ENCODE data around the gene LRGUK.

The LRGUK gene

DNA sequence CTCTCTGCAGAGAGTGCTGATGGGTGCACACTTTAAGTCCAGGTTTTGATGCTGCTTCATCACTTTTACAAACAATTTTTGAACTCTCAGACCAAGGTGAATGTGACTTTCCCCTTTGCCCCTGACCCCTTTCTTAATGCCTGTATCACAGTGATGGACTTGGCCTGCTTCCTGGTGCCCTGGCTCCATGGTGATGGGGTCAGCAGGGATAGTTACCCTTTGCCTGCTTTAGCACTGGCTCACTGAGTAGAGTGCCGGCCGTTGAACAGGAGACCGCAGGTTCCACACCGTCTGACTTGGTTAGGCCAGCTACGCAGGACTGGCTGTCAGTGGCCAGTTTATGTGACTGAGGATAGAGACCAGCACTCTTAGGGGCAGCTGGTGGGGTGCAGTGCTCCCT, 40.1 kb downstream of the LRGUK start:
- WGBS = 92% methylated on average over 5 of the region's 5 CpGs
- H3K18ac ChIP-seq (ENCODE audit: low read depth in 1 of 2, low read length in 2 of 2) = no peak overlapping the region

DNA sequence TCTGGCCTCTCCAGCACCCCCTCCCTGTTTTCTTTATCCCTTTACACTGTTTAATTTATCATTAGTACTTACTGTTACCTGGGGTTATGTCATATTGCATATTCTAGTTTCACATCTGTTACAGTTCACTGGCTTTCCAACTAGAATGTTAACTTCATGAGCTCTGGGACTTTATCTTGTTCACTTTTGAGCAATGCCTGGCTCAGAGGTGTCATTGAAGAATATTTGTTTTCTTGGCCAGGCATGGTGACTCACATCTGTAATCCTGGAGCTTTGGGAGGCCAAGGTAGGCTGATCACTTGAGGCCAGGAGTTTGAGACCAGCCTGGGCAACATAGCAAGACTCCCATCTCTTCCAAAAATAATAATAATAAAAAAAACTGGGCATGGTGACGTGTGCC, 40.7 kb downstream of the LRGUK start:
- Histone ChIP-seq H3K23ac (ENCODE audit: low read length in 2 of 2) (no peak overlapping the region), H2BK120ac (ENCODE audit: low read depth, low read length) (no peak overlapping the region), H2AFZ (ENCODE audit: low read depth, low read length) (no peak overlapping the region), H2BK5ac (ENCODE audit: low read depth, low read length, poor library complexity, severe bottlenecking) (no peak overlapping the region), H3K4me2 (ENCODE audit: low read length, poor library complexity, severe bottlenecking) (no peak overlapping the region), H2BK15ac (ENCODE audit: low read depth, poor library complexity, severe bottlenecking) (no peak overlapping the region), H3K4me3 (ENCODE audit: insufficient read depth in 1 of 2, low read depth in 1 of 2, low read length in 2 of 2) (no peak overlapping the region), H3K9me3 (ENCODE audit: control insufficient read depth, low read length) (no peaks in the 10 kb centered on the region), H3K18ac (ENCODE audit: low read depth in 1 of 2, low read length in 2 of 2) (no peak overlapping the region), H3K79me1 (replicated peaks; ENCODE audit: low read length, poor library complexity, severe bottlenecking) (no peaks in the 10 kb centered on the region), H2AK5ac (ENCODE audit: low read length, severe bottlenecking) (no peak overlapping the region), H3K27me3 (ENCODE audit: control insufficient read depth in 1 of 2, insufficient read depth in 1 of 2, low read length in 2 of 2) (no peaks in the 10 kb centered on the region), H3K4ac (ENCODE audit: low read depth in 1 of 2, low read length in 2 of 2) (no peak overlapping the region), H4K8ac (ENCODE audit: low read length) (no peak overlapping the region), H3K4me1 (ENCODE audit: control insufficient read depth, insufficient read depth, low read depth, low read length) (no peaks in the 10 kb centered on the region), H4K91ac (ENCODE audit: low read length) (no peak overlapping the region), H2BK12ac (ENCODE audit: low read length in 2 of 2) (no peak overlapping the region), H3K36me3 (ENCODE audit: control insufficient read depth in 1 of 2, insufficient read depth in 2 of 2, low read depth in 1 of 2, low read length in 2 of 2) (no peaks in the 10 kb centered on the region), H3K14ac (ENCODE audit: low read length in 2 of 2) (no peak overlapping the region), H3K27ac (ENCODE audit: low read length, poor library complexity, severe bottlenecking) (no peak overlapping the region), H3K9ac (ENCODE audit: low read length) (no peak overlapping the region)
- no CpG with 5 or more reads among the region's 1 CpG for WGBS
- no peak for DNase-seq

More for the DNA sequence above, 40.1 kb downstream of the LRGUK start:
- Histone ChIP-seq H3K79me1 (replicated peaks; ENCODE audit: low read length, poor library complexity, severe bottlenecking) (no peaks in the 10 kb centered on the region), H3K4me1 (ENCODE audit: control insufficient read depth, insufficient read depth, low read depth, low read length) (no peaks in the 10 kb centered on the region), H2BK15ac (ENCODE audit: low read depth, poor library complexity, severe bottlenecking) (no peak overlapping the region), H3K4me3 (ENCODE audit: insufficient read depth in 1 of 2, low read depth in 1 of 2, low read length in 2 of 2) (no peak overlapping the region), H3K9ac (ENCODE audit: low read length) (no peak overlapping the region), H3K4ac (ENCODE audit: low read depth in 1 of 2, low read length in 2 of 2) (no peak overlapping the region), H3K9me3 (ENCODE audit: control insufficient read depth, low read length) (no peaks in the 10 kb centered on the region), H3K23ac (ENCODE audit: low read length in 2 of 2) (no peak overlapping the region), H3K14ac (ENCODE audit: low read length in 2 of 2) (no peak overlapping the region), H3K27ac (ENCODE audit: low read length, poor library complexity, severe bottlenecking) (no peak overlapping the region), H2AFZ (ENCODE audit: low read depth, low read length) (no peak overlapping the region), H2BK120ac (ENCODE audit: low read depth, low read length) (no peak overlapping the region), H2BK5ac (ENCODE audit: low read depth, low read length, poor library complexity, severe bottlenecking) (no peak overlapping the region), H4K91ac (ENCODE audit: low read length) (no peak overlapping the region), H3K27me3 (ENCODE audit: control insufficient read depth in 1 of 2, insufficient read depth in 1 of 2, low read length in 2 of 2) (no peaks in the 10 kb centered on the region), H3K4me2 (ENCODE audit: low read length, poor library complexity, severe bottlenecking) (no peak overlapping the region), H2BK12ac (ENCODE audit: low read length in 2 of 2) (no peak overlapping the region), H3K36me3 (ENCODE audit: control insufficient read depth in 1 of 2, insufficient read depth in 2 of 2, low read depth in 1 of 2, low read length in 2 of 2) (no peaks in the 10 kb centered on the region), H2AK5ac (ENCODE audit: low read length, severe bottlenecking) (no peak overlapping the region), H4K8ac (ENCODE audit: low read length) (no peak overlapping the region)
- DNase-seq = no peak

- Histone ChIP-seq H3K36me3 (ENCODE audit: control insufficient read depth in 1 of 2, insufficient read depth in 2 of 2, low read depth in 1 of 2, low read length in 2 of 2) (no peaks in the 10 kb centered on the region), H3K9me3 (ENCODE audit: control insufficient read depth, low read length) (no peaks in the 10 kb centered on the region), H3K4me3 (ENCODE audit: insufficient read depth in 1 of 2, low read depth in 1 of 2, low read length in 2 of 2) (no peak overlapping the region), H3K23ac (ENCODE audit: low read length in 2 of 2) (no peak overlapping the region), H3K27ac (ENCODE audit: low read length, poor library complexity, severe bottlenecking) (no peak overlapping the region), H3K4me2 (ENCODE audit: low read length, poor library complexity, severe bottlenecking) (no peak overlapping the region), H4K8ac (ENCODE audit: low read length) (no peak overlapping the region), H4K91ac (ENCODE audit: low read length) (no peak overlapping the region), H2BK15ac (ENCODE audit: low read depth, poor library complexity, severe bottlenecking) (no peak overlapping the region), H2AFZ (ENCODE audit: low read depth, low read length) (no peak overlapping the region), H2BK120ac (ENCODE audit: low read depth, low read length) (no peak overlapping the region), H3K9ac (ENCODE audit: low read length) (peak overlapping the region; percentile 7), H2BK5ac (ENCODE audit: low read depth, low read length, poor library complexity, severe bottlenecking) (no peak overlapping the region), H3K79me1 (replicated peaks; ENCODE audit: low read length, poor library complexity, severe bottlenecking) (no peaks in the 10 kb centered on the region), H3K18ac (ENCODE audit: low read depth in 1 of 2, low read length in 2 of 2) (no peak overlapping the region), H3K27me3 (ENCODE audit: control insufficient read depth in 1 of 2, insufficient read depth in 1 of 2, low read length in 2 of 2) (no peaks in the 10 kb centered on the region), H2AK5ac (ENCODE audit: low read length, severe bottlenecking) (no peak overlapping the region), H3K4ac (ENCODE audit: low read depth in 1 of 2, low read length in 2 of 2) (no peak overlapping the region), H3K14ac (ENCODE audit: low read length in 2 of 2) (no peak overlapping the region), H3K4me1 (ENCODE audit: control insufficient read depth, insufficient read depth, low read depth, low read length) (no peaks in the 10 kb centered on the region), H2BK12ac (ENCODE audit: low read length in 2 of 2) (no peak overlapping the region)
- WGBS = 45% methylated on average over 2 of the region's 2 CpGs
- peak; percentile 85 for DNase-seq
Measured at GRCh38 chr7:134174795-134175261, 47.7 kb downstream of the LRGUK start.

GRCh38 chr7:134175334-134176036, 48.3 kb downstream of the LRGUK start:
- no peak overlapping the region for H2BK12ac ChIP-seq (ENCODE audit: low read length in 2 of 2)
- H2AFZ ChIP-seq (ENCODE audit: low read depth, low read length) = no peak overlapping the region
- no peaks in the 10 kb centered on the region for H3K4me1 ChIP-seq (ENCODE audit: control insufficient read depth, insufficient read depth, low read depth, low read length)
- no peak overlapping the region for H3K4me3 ChIP-seq (ENCODE audit: insufficient read depth in 1 of 2, low read depth in 1 of 2, low read length in 2 of 2)
- H3K9ac ChIP-seq (ENCODE audit: low read length) = no peak overlapping the region
- H3K27me3 ChIP-seq (ENCODE audit: control insufficient read depth in 1 of 2, insufficient read depth in 1 of 2, low read length in 2 of 2) = no peaks in the 10 kb centered on the region
- no peak overlapping the region for H3K4ac ChIP-seq (ENCODE audit: low read depth in 1 of 2, low read length in 2 of 2)
- no peak overlapping the region for H2BK5ac ChIP-seq (ENCODE audit: low read depth, low read length, poor library complexity, severe bottlenecking)
- no peak overlapping the region for H2BK15ac ChIP-seq (ENCODE audit: low read depth, poor library complexity, severe bottlenecking)
- no peak overlapping the region for H2AK5ac ChIP-seq (ENCODE audit: low read length, severe bottlenecking)
- no peak overlapping the region for H3K27ac ChIP-seq (ENCODE audit: low read length, poor library complexity, severe bottlenecking)
- H4K91ac ChIP-seq (ENCODE audit: low read length) = no peak overlapping the region
- no peak for DNase-seq
- H3K9me3 ChIP-seq (ENCODE audit: control insufficient read depth, low read length) = no peaks in the 10 kb centered on the region
- no peak overlapping the region for H3K23ac ChIP-seq (ENCODE audit: low read length in 2 of 2)
- no peaks in the 10 kb centered on the region for H3K79me1 ChIP-seq (replicated peaks; ENCODE audit: low read length, poor library complexity, severe bottlenecking)
- 89% methylated on average over 4 of the region's 6 CpGs for WGBS
- no peak overlapping the region for H3K18ac ChIP-seq (ENCODE audit: low read depth in 1 of 2, low read length in 2 of 2)
- H3K36me3 ChIP-seq (ENCODE audit: control insufficient read depth in 1 of 2, insufficient read depth in 2 of 2, low read depth in 1 of 2, low read length in 2 of 2) = no peaks in the 10 kb centered on the region
- no peak overlapping the region for H3K4me2 ChIP-seq (ENCODE audit: low read length, poor library complexity, severe bottlenecking)
- H2BK120ac ChIP-seq (ENCODE audit: low read depth, low read length) = no peak overlapping the region
- H4K8ac ChIP-seq (ENCODE audit: low read length) = no peak overlapping the region
- H3K14ac ChIP-seq (ENCODE audit: low read length in 2 of 2) = no peak overlapping the region

All from mesenchymal stem cell (in vitro differentiated cells and primary cell).